VCaP (cell line): Measurements from ENCODE around the gene CPEB4.

ENCODE experiments used
- H3K27ac ChIP-seq: fragments of 450-650 bp; 2 replicates; pipeline ENCODE4 v1.5.1; 2017
- TF ChIP-seq, protein P1 (sequence below): fragments of 450-650 bp; conservative IDR thresholded peaks from 2 replicates; pipeline ENCODE4 v1.5.1; 2017; ENCODE audit warnings: mild to moderate bottlenecking, moderate library complexity

Gene CPEB4

DNA sequence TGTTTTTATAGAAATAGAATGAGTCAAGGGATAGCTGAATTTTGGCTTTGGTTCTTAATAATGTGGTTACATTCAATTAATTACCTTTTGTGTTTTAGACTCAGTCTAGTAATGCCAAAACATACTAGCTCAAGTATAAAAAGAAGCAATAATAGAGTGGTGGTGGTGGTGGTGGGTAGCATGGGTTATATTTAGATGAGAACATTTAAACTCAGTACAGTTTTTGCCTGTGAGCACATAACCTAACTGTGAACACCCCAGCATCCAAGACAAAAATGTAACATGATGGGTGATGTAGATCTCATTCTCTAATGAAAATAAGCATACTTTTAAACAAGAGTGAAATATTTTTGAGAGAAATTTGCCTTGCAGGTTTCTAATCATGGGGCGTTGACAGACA, 14.2 kb downstream of the CPEB4 start:
- TF ChIP-seq, protein P1, sequence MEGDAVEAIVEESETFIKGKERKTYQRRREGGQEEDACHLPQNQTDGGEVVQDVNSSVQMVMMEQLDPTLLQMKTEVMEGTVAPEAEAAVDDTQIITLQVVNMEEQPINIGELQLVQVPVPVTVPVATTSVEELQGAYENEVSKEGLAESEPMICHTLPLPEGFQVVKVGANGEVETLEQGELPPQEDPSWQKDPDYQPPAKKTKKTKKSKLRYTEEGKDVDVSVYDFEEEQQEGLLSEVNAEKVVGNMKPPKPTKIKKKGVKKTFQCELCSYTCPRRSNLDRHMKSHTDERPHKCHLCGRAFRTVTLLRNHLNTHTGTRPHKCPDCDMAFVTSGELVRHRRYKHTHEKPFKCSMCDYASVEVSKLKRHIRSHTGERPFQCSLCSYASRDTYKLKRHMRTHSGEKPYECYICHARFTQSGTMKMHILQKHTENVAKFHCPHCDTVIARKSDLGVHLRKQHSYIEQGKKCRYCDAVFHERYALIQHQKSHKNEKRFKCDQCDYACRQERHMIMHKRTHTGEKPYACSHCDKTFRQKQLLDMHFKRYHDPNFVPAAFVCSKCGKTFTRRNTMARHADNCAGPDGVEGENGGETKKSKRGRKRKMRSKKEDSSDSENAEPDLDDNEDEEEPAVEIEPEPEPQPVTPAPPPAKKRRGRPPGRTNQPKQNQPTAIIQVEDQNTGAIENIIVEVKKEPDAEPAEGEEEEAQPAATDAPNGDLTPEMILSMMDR: no peak
- H3K27ac ChIP-seq: peak overlapping the region; percentile 88

DNA sequence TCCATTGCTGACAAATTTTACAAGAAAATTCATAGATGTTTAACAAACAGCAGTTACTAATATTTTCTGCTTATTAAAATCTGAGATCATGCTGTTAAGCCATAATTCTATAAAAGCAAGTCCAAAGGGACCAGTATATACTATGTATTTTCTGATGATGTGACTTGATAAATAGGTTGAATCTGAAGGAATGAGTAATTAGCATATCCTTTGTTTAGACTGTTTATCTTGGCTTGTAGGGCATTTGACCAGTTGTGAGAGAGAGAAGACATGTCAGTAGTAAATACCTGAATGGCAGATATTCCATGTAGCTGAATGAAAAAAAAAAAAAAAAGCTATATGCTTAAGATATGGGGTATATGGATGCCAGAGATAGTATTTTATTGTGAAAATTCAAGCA, 14.6 kb downstream of the CPEB4 start:
- TF ChIP-seq, protein P1: no peak
- peak overlapping the region; percentile 88 for H3K27ac ChIP-seq

DNA sequence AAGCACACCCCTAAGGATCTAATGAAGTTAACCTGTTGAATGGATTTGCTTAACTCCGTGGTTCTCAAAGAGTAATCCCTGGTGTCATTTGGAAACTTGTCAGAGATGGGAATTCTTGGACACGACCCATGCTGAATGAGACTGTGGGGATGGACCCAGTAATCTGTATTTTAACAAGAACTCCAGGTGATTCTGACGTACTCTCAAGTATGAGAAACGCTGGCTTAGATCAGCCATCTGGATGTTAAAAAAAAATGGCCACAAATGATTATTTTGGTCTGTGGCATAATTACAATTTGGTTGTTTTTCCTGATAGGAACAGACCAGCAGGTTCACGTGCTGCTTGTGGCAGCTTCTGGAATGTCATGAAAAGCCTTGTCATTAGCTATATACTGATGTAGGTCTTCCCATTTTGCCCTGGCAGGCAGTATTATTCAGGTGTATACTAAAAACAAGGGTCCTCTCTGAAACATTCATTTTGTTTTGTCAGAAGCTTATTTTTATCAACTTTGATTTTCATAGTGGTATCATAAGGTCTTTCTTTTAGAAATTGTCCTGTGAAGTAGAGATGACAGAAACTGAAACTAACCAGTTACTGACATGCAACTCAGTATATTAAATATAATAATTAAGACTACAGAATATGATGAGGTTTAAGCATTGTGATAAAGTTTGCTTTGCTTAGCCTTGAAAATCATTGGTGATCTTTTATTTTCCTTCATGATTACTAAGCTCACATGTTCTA, 15.4 kb downstream of the CPEB4 start:
- H3K27ac ChIP-seq: peak overlapping the region; percentile 88
- TF ChIP-seq, protein P1: no peak

DNA sequence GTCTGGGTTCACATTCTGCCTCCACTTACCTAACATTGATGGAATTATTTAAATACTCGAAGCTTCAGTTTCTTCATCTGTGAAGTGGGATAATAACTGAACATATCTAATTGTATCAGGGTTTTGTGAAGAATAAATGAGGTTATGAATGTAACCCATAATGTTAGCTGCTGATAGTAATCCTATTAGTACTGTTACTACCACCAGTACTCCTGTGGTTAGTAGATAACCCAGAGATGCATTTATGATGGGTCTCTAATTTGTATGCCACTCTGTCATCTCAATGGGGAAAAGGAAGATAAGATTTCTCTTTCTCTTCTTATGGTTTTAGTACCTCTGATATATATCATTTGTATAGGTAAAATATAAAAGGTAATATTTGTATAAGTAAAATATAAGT, 16.0 kb downstream of the CPEB4 start:
- peak overlapping the region; percentile 88 for H3K27ac ChIP-seq
- TF ChIP-seq, protein P1: no peak

DNA sequence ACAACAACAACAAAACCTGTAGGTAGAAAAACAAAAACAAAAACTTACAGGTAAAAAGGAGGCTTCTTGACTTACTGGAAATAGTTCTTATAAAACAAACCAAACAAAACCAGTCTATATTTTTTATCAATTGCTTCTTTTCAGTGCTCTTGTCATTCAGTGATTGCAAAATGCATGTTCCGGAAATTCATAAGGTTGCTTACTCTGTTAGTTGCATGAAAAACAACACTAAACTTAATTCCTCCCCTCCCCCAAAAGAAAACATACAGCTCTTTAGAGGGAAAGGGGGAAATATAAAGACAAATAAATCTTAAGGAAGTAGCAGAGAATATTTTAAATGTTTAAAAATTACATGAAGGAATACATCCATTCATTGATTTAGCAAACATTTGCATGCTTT, 19.1 kb downstream of the CPEB4 start:
- peak overlapping the region; percentile 38; the same call in 1 of the 2 replicates for H3K27ac ChIP-seq
- TF ChIP-seq, protein P1: no peak

DNA sequence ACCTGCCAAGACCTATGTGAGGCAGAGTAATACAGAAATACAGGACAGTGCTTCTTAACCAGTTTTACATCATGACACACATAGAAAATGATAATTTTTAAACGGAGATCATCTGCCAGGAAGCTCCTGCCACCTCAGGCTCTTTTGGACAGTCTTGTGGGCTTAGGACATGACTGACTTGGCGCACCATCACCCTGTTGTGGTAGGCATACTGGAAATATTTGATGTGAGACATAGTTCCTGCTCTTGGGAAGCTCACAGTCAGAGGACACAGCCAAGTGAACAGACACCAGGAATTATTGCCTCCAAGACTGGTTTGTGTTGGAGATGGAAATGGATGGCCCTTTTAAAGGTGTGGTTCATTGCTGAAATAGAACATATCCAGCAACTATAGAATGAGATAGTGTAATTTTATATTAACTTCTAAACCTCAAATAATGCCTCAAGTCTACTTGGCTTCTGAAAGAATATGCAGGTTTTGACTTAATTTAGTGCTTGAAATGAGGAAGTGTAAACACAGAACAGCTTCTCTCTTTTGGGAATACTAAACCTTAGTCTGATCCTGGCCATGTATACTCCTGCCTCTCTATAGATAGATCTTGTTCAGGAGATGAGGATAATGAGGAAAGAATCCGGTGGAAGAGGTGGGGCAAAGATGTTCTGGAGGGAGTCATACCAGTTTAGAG, 19.7 kb downstream of the CPEB4 start:
- H3K27ac ChIP-seq: peak overlapping the region; percentile 38; the same call in 1 of the 2 replicates

DNA sequence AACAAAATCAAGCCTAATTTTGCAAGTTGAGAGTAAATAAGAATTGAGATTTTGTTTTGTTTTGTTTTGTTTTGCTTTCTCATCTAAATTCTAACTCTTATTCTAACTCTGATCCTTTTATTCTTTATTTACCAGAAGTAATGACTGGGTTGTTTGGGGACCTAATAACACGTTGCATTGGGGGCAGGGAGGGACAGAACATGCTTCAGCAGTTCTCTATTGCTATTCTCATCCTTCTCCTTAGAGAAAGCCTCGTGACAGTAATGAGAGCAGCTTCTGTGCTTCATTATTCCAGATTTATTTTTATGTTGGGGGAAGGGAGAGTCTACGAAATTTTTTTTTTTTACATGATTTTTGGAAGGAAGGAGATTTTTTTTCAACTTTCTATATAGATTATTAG, 21.1 kb downstream of the CPEB4 start:
- no peak overlapping the region for H3K27ac ChIP-seq
- TF ChIP-seq, protein P1: no peak

More for the DNA sequence above, 19.7 kb downstream of the CPEB4 start:
- TF ChIP-seq, protein P1: no peak
